ENCODE measurements around the gene MUL1.

GRCh38 chr1:20538227-20538626, 30.3 kb upstream of the MUL1 start:
- TF ChIP-seq CTCF (IDR thresholded peaks at IDR 0.05; ENCODE audit: insufficient read depth, low read depth, low read length) = no peak
- no peak for TF ChIP-seq EZH2 (IDR thresholded peaks at IDR 0.05; ENCODE audit: insufficient read depth, low read length)

All from astrocyte (in vitro differentiated cells and primary cell).